Osteocyte (in vitro differentiated cells): ENCODE results near the gene LHFPL3. TPM values are rescaled to one million over a fixed set of nuclear protein-coding genes. Genes with fewer than 3 reads are reported as not detected.
A peak's percentile ranks its signal among the peaks of the same experiment; 100 is the strongest.

Experiments used
- DNase-seq: peaks from one replicate; pipeline ENCODE4 v3.0.0; 2021; ENCODE audit warnings: mixed read lengths; ENCODE audit not compliant: unreplicated experiment; ENCODE audit errors: extremely low spot score
- H3K27ac Mint-ChIP-seq: one replicate; pipeline ENCODE4 v1.8.0; 2021; ENCODE audit warnings: mild to moderate bottlenecking, mixed read lengths; ENCODE audit not compliant: unreplicated experiment
- H3K27me3 Mint-ChIP-seq: one replicate; pipeline ENCODE4 v1.8.0; 2021; ENCODE audit warnings: mixed read lengths; ENCODE audit not compliant: unreplicated experiment
- H3K36me3 Mint-ChIP-seq: one replicate; pipeline ENCODE4 v1.8.0; 2021; ENCODE audit warnings: mixed read lengths; ENCODE audit not compliant: unreplicated experiment
- H3K4me1 Mint-ChIP-seq: one replicate; pipeline ENCODE4 v1.8.0; 2021; ENCODE audit warnings: mixed read lengths; ENCODE audit not compliant: unreplicated experiment
- H3K4me3 Mint-ChIP-seq: one replicate; pipeline ENCODE4 v1.8.0; 2021; ENCODE audit warnings: mild to moderate bottlenecking, moderate library complexity, mixed read lengths; ENCODE audit not compliant: unreplicated experiment
- H3K9me3 Mint-ChIP-seq: one replicate; pipeline ENCODE4 v1.8.0; 2021; ENCODE audit warnings: mixed read lengths; ENCODE audit not compliant: unreplicated experiment
- total RNA-seq: library from RNA; stranded (reverse); gene quantifications from 2 replicates; pipeline ENCODE4 v1.2.1, GENCODE V29; 2021
- TF ChIP-seq, protein P1 (sequence below): fragments of 200-600 bp; sonication (generic); IDR thresholded peaks from 2 replicates; pipeline ENCODE4 v1.5.0; 2021; ENCODE audit warnings: antibody characterized with exemption, mild to moderate bottlenecking, moderate library complexity

Gene LHFPL3
- total RNA-seq, 1 donor from 2014 or later, result not detected

DNA sequence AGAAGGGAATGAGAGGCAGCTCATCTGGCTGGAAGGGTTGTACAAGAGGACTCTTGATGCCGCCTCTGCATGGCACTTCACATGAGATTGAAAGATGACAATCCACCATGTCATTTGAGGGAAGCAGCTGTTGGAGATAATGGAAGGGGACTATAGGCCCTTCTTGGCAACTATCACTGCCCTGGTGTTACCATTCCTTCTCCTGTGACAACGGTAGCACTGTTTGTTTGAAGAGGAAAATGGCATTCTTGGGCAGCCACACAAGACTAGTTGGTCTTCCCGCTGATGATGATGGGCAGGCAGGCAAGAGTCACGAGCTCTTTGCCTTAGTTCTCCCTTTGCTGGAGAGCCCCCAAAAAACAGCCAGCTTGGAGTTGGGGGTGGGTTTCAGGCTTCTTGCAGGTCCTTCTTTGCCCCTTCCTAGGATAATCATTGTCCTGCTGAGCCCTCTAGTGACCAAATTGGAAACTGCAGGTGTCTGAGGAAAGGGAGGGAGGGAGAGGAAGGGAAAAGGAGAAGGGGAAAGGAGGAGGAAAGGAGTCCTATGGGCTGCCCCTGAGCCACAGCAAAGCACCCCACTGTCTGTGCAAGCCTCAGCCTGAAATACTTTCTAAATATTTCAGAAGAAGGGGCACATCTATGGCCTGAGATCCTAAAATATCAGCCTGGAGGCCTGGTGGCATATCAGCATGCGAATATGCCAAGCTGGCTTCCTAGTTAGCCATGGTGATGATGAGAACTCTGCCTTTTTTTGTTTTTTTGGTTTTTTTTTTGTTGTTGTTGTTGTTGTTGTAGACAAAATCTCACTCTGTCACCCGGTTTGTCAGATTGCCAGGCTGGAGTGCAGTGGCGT is 520.0 kb downstream of the LHFPL3 start:
- H3K9me3 Mint-ChIP-seq, result no peaks in the 10 kb centered on the region
- H3K27me3 Mint-ChIP-seq, result peaks cover 41% of the 10 kb centered on the region
- H3K27ac Mint-ChIP-seq, result no peak overlapping the region

DNA sequence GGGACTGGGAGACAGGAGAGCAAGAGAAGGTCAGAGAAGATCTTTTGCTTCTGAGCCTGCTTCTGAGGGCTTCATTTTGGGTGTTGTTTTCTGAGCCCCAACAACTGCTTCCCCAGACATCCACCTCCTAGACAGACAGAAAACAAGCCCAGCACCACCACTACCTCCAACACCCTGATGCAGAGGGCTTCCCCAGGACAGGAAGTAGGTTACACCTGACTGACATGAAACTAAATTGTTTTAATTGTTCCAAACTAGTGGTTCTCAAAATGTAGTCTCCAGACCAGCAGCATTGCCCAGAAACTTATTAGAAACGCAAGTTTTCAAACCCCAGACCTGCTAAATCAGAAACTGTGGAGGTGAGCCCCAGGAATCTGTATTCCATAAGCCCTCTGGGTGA is 522.0 kb downstream of the LHFPL3 start:
- no peak for DNase-seq
- TF ChIP-seq, protein P1, sequence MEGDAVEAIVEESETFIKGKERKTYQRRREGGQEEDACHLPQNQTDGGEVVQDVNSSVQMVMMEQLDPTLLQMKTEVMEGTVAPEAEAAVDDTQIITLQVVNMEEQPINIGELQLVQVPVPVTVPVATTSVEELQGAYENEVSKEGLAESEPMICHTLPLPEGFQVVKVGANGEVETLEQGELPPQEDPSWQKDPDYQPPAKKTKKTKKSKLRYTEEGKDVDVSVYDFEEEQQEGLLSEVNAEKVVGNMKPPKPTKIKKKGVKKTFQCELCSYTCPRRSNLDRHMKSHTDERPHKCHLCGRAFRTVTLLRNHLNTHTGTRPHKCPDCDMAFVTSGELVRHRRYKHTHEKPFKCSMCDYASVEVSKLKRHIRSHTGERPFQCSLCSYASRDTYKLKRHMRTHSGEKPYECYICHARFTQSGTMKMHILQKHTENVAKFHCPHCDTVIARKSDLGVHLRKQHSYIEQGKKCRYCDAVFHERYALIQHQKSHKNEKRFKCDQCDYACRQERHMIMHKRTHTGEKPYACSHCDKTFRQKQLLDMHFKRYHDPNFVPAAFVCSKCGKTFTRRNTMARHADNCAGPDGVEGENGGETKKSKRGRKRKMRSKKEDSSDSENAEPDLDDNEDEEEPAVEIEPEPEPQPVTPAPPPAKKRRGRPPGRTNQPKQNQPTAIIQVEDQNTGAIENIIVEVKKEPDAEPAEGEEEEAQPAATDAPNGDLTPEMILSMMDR, result no peak
- Mint-ChIP-seq H3K9me3 (no peaks in the 10 kb centered on the region), H3K4me1 (no peaks in the 10 kb centered on the region), H3K27ac (no peak overlapping the region), H3K36me3 (no peaks in the 10 kb centered on the region), H3K27me3 (peaks cover 49% of the 10 kb centered on the region), H3K4me3 (no peak overlapping the region)

More for the DNA sequence above, 520.0 kb downstream of the LHFPL3 start:
- TF ChIP-seq, protein P1, result peak; percentile 82
- Mint-ChIP-seq H3K4me3 (no peak overlapping the region), H3K4me1 (no peaks in the 10 kb centered on the region), H3K36me3 (no peaks in the 10 kb centered on the region)
- DNase-seq, result no peak

DNA sequence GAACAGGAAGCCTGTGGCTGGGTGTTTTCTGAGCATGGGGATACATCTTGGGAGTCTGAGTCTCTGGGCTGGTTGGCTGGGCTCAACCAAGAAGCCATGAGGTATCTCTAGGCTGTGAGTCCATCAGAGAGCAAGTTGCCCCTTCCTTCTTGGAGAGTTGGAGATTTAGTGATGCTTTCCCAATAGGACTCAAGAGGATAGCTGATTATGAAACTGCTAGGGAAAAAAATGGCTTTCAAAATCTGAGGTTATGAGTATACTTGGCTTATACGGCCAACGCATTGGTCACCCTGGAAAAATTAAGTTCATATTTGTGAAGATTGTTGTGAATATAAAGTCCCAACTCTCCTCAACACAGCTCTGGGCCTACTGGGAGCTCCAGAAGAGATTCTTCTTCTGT is 522.9 kb downstream of the LHFPL3 start:
- TF ChIP-seq, protein P1, result no peak
- Mint-ChIP-seq H3K36me3 (no peaks in the 10 kb centered on the region), H3K4me1 (no peaks in the 10 kb centered on the region), H3K27ac (no peak overlapping the region), H3K27me3 (peaks cover 47% of the 10 kb centered on the region), H3K9me3 (no peaks in the 10 kb centered on the region), H3K4me3 (no peak overlapping the region)
- DNase-seq, result no peak

DNA sequence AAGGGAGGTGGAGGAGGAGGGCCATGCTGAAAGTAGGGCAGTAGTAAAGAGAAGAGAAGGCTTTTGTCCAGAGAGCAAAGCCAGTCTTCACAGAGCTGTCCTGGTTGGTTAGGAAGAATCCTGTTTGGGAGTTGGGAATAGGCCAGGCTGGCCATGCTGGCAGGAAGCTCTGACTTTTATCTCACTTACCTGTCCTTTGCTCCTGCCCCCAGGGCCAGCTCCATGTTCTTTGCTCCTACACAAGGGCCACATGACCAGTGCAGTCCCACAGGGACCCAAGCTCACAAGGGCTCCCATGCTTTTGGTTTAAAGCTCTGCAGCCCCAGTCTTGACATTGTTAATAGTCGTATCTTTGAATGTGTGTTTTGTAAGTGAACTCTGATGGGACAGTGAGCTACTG is 524.0 kb downstream of the LHFPL3 start:
- H3K27ac Mint-ChIP-seq, result no peak overlapping the region

DNA sequence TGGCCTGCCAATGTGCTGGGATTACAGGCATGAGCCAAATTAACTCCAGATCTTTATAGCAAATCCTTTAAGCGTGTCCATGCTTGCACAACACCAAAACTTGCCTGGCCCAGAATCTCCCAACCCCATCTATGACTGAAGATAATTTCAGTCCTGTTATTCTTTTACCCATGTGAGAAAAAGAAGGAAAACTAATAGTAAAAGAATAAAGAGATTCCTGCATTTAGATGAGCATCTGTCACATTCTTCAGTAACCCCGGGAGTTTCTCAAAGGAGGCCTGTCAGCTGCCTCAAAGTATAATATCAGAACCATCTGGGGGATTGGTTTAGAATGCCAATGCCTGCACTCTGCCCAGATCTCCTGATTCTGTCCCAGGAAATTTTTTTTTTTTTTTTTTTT is 527.5 kb downstream of the LHFPL3 start:
- no peaks in the 10 kb centered on the region for H3K36me3 Mint-ChIP-seq
- no peaks in the 10 kb centered on the region for H3K4me1 Mint-ChIP-seq
- peaks cover 44% of the 10 kb centered on the region for H3K27me3 Mint-ChIP-seq
- no peak overlapping the region for H3K27ac Mint-ChIP-seq
- H3K4me3 Mint-ChIP-seq, result no peak overlapping the region
- no peaks in the 10 kb centered on the region for H3K9me3 Mint-ChIP-seq
- TF ChIP-seq, protein P1, result no peak
- DNase-seq, result no peak

More for the DNA sequence above, 524.0 kb downstream of the LHFPL3 start:
- Mint-ChIP-seq H3K36me3 (no peaks in the 10 kb centered on the region), H3K27me3 (peaks cover 47% of the 10 kb centered on the region), H3K9me3 (no peaks in the 10 kb centered on the region), H3K4me1 (no peaks in the 10 kb centered on the region), H3K4me3 (no peak overlapping the region)
- TF ChIP-seq, protein P1, result no peak
- no peak for DNase-seq
